Measurements from ENCODE around the gene BBLN.

DNA sequence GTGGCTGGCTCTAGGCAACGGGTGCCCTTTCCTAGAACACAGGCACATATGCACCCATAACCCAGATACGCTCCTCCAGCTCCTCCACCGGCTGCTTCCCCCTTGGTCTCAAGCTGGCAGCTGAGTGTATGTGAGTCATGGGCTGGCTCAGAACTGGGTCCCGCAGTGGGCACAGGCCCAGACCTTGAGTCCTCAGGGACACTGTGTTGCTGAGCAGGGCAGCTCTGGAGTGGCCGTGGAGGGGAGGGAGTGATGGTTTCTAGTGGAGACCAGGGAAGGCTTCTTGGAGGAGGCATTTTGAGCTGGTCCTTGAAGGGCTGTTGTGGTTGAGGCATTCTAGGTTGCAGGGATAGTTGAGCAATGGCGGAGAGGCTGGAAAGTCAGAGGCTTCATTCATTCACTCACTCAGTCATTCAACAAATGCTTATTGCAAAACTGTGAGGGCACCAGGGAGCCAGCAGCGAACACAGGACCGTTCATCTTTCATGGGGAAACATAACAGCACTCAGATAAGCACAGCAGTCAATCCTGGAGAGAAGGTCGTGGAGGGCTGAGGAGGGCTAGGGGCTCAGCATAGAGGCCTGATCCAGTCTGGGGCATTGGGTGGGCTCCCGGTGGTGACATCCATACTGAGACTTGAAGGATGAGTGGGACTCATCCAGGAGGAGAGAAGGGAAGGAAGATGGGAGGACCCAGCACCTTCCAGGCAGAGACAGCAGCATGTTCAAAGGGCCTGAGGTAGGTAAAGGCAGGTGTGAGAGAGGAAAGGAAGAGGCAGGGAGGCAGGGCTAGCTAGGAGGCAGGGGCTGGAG, 2.4 kb downstream of the BBLN start:
- TF ChIP-seq, protein P1, sequence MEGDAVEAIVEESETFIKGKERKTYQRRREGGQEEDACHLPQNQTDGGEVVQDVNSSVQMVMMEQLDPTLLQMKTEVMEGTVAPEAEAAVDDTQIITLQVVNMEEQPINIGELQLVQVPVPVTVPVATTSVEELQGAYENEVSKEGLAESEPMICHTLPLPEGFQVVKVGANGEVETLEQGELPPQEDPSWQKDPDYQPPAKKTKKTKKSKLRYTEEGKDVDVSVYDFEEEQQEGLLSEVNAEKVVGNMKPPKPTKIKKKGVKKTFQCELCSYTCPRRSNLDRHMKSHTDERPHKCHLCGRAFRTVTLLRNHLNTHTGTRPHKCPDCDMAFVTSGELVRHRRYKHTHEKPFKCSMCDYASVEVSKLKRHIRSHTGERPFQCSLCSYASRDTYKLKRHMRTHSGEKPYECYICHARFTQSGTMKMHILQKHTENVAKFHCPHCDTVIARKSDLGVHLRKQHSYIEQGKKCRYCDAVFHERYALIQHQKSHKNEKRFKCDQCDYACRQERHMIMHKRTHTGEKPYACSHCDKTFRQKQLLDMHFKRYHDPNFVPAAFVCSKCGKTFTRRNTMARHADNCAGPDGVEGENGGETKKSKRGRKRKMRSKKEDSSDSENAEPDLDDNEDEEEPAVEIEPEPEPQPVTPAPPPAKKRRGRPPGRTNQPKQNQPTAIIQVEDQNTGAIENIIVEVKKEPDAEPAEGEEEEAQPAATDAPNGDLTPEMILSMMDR (IDR thresholded peaks at IDR 0.05) = no peak
- TF ChIP-seq POLR2A (IDR thresholded peaks at IDR 0.05) = no peak
